Transverse colon (tissue), 4 donors: ENCODE data around the gene SLC35F5.

Experiments
- EP300 ChIP-seq: sonication (generic); formaldehyde crosslinking; IDR thresholded peaks from one replicate; pipeline ENCODE4 v1.6.1; 2017; ENCODE audit warnings: antibody characterized with exemption, low read depth
- POLR2A ChIP-seq: fragments of 450-650 bp; IDR thresholded peaks from one replicate; pipeline ENCODE4 v1.6.1; 2016; ENCODE audit warnings: antibody characterized with exemption, mild to moderate bottlenecking, moderate library complexity
- POLR2AphosphoS5 ChIP-seq, 3 donors: sonication (generic); formaldehyde crosslinking; IDR thresholded peaks; one replicate each; pipeline ENCODE4 v1.6.1; 2016; ENCODE audit warnings: antibody characterized with exemption in 3 of 3
- TF ChIP-seq, protein P1 (sequence below), 5 experiments: fragments of 200-600 bp in 3 of 5; fragments of 450-650 bp in 2 of 5; sonication (generic) in 3 of 5; IDR thresholded peaks; 1 replicate in 2 of 5; 2 replicates in 3 of 5; pipeline ENCODE4 v1.5.1; 2016 to 2017; ENCODE audit warnings: antibody characterized with exemption in 5 of 5, inconsistent platforms in 3 of 5, mild to moderate bottlenecking in 2 of 5, moderate library complexity in 1 of 5

DNA sequence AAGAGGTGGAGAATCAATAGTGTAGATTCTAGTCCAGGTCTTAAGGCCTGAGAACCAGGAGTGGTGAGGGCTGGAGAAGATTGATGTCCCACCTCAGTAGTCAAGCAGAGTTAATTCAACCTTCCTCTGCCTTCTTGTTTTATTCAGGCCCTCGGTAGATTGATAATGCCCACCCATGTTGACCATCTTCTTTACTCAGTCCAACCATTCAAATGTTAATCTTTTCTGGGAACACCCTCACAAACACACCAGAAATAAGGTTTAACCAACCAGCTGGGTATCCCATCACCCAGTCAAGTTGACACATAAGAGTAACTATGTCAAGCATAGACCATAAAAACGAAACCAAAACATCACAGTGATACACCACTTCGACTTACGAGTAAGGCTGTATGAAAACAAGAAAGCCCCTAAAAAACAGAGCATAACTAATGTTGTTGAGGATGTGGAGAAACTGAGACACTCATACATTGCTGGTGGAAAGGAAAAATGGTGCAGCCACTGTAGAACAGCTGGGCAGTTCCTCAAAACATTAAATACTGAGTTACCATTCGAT lies 57.5 kb downstream of the SLC35F5 start:
- TF ChIP-seq, protein P1, sequence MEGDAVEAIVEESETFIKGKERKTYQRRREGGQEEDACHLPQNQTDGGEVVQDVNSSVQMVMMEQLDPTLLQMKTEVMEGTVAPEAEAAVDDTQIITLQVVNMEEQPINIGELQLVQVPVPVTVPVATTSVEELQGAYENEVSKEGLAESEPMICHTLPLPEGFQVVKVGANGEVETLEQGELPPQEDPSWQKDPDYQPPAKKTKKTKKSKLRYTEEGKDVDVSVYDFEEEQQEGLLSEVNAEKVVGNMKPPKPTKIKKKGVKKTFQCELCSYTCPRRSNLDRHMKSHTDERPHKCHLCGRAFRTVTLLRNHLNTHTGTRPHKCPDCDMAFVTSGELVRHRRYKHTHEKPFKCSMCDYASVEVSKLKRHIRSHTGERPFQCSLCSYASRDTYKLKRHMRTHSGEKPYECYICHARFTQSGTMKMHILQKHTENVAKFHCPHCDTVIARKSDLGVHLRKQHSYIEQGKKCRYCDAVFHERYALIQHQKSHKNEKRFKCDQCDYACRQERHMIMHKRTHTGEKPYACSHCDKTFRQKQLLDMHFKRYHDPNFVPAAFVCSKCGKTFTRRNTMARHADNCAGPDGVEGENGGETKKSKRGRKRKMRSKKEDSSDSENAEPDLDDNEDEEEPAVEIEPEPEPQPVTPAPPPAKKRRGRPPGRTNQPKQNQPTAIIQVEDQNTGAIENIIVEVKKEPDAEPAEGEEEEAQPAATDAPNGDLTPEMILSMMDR (IDR thresholded peaks at IDR 0.05) = no peak
- TF ChIP-seq POLR2A (no peak), EP300 (no peak), POLR2AphosphoS5 (IDR thresholded peaks at IDR 0.05) (no peak)
